ENCODE measurements around the gene TRERF1. TPM values are rescaled to one million over a fixed set of nuclear protein-coding genes. Genes with fewer than 3 reads are reported as not detected.
A peak's percentile ranks its signal among the peaks of the same experiment; 100 is the strongest.

Gene TRERF1
- total RNA-seq, 4 donors from 2014 or later = 1.6 to 4.1 (median 2.6) TPM

GRCh38 chr6:42313038-42313437 lies 138.7 kb downstream of the TRERF1 start:
- H3K27ac ChIP-seq = no peak overlapping the region
- H3K27me3 ChIP-seq = no peaks in the 10 kb centered on the region
- peaks cover 0 to 8% of the 10 kb centered on the region in 2 donors for H3K4me1 ChIP-seq
- no peaks in the 10 kb centered on the region for H3K9me3 ChIP-seq
- no peak for DNase-seq
- no peak overlapping the region for H3K4me3 ChIP-seq (replicated peaks in 1 of 3)
- H3K36me3 ChIP-seq = no peaks in the 10 kb centered on the region
- 77 to 80% methylated on average over 6 of the region's 6 CpGs for WGBS, 2 donors
- intact Hi-C loops (cut with DNase I) = no loop called here
- no peak for TF ChIP-seq CTCF (IDR thresholded peaks at IDR 0.05)
- TF ChIP-seq POLR2A (IDR thresholded peaks at IDR 0.05) = no peak

- intact Hi-C loops (cut with DNase I) = no loop called here
- 78 to 85% methylated on average over 2 of the region's 2 CpGs for WGBS, 2 donors
- Histone ChIP-seq H3K27ac (no peak overlapping the region), H3K9me3 (no peaks in the 10 kb centered on the region), H3K4me3 (replicated peaks in 1 of 3) (no peak overlapping the region), H3K27me3 (no peaks in the 10 kb centered on the region), H3K36me3 (no peaks in the 10 kb centered on the region), H3K4me1 (peaks cover 19 to 32% of the 10 kb centered on the region in 2 donors)
- DNase-seq = no peak
- TF ChIP-seq CTCF (IDR thresholded peaks at IDR 0.05) (no peak), POLR2A (IDR thresholded peaks at IDR 0.05) (no peak)
Measured at GRCh38 chr6:42307141-42307470, 144.6 kb downstream of the TRERF1 start.

GRCh38 chr6:42306439-42307140 lies 145.1 kb downstream of the TRERF1 start:
- DNase-seq = peak; percentile 34 to 45
- WGBS, 2 donors = 72 to 78% methylated on average over 6 to 7 of the region's 7 CpGs
- Histone ChIP-seq H3K4me3 (replicated peaks in 1 of 3) (no peak overlapping the region), H3K4me1 (peaks cover 23 to 37% of the 10 kb centered on the region in 2 donors), H3K27me3 (no peaks in the 10 kb centered on the region), H3K36me3 (no peaks in the 10 kb centered on the region), H3K9me3 (no peaks in the 10 kb centered on the region), H3K27ac (no peak overlapping the region)
- TF ChIP-seq CTCF (IDR thresholded peaks at IDR 0.05) = no peak
- no peak for TF ChIP-seq POLR2A (IDR thresholded peaks at IDR 0.05)
- intact Hi-C loops (cut with DNase I) = no loop called here

GRCh38 chr6:42304053-42304712 lies 147.5 kb downstream of the TRERF1 start:
- Histone ChIP-seq H3K27ac (peak overlapping the region in 2 of 3 donors; percentile 53 to 54), H3K27me3 (no peaks in the 10 kb centered on the region), H3K9me3 (no peaks in the 10 kb centered on the region), H3K36me3 (no peaks in the 10 kb centered on the region), H3K4me1 (peaks cover 23 to 38% of the 10 kb centered on the region in 2 donors), H3K4me3 (replicated peaks in 1 of 3) (no peak overlapping the region)
- no peak for DNase-seq
- no peak for TF ChIP-seq CTCF (IDR thresholded peaks at IDR 0.05)
- TF ChIP-seq POLR2A (IDR thresholded peaks at IDR 0.05) = no peak
- intact Hi-C loops (cut with DNase I) = no loop called here
- 58 to 64% methylated on average over 4 to 6 of the region's 6 CpGs for WGBS, 2 donors

- TF ChIP-seq CTCF (IDR thresholded peaks at IDR 0.05) (no peak), POLR2A (IDR thresholded peaks at IDR 0.05) (no peak)
- Histone ChIP-seq H3K4me1 (peaks cover 23 to 45% of the 10 kb centered on the region in 2 donors), H3K4me3 (replicated peaks in 1 of 3) (no peak overlapping the region), H3K9me3 (no peaks in the 10 kb centered on the region), H3K27ac (no peak overlapping the region), H3K27me3 (no peaks in the 10 kb centered on the region), H3K36me3 (no peaks in the 10 kb centered on the region)
- no peak for DNase-seq
- 58 to 60% methylated on average over 3 of the region's 3 CpGs for WGBS, 2 donors
- intact Hi-C loops (cut with DNase I) = no loop called here
Measured at GRCh38 chr6:42302411-42302810, 149.3 kb downstream of the TRERF1 start.

Data from thyroid gland (tissue), 4 donors.